Stimulated activated CD4-positive, alpha-beta T cell treated with anti-CD3 and anti-CD28 coated beads, Interleukin-4, amount 100 ng/mL, for 24 hours (primary cell): Measurements from ENCODE around the gene PKDCC.

Source experiments
- DNase-seq: peaks from one replicate; pipeline ENCODE4 v3.0.0-alpha.2; 2020

Gene PKDCC

GRCh38 chr2:42050010-42050702 is 2.3 kb downstream of the PKDCC start:
- no peak for DNase-seq

- DNase-seq, result no peak
Measured at GRCh38 chr2:42050703-42051542, 3.1 kb downstream of the PKDCC start.

GRCh38 chr2:42051543-42052235 is 3.9 kb downstream of the PKDCC start:
- DNase-seq, result no peak

GRCh38 chr2:42052702-42053481 is 5.1 kb downstream of the PKDCC start:
- no peak for DNase-seq

- no peak for DNase-seq
Measured at GRCh38 chr2:42053482-42053790, 5.6 kb downstream of the PKDCC start.

- DNase-seq, result no peak
Measured at GRCh38 chr2:42053791-42054701, 6.2 kb downstream of the PKDCC start.

GRCh38 chr2:42054714-42055430 is 7.1 kb downstream of the PKDCC start:
- DNase-seq, result no peak

- no peak for DNase-seq
Measured at GRCh38 chr2:42055573-42056514, 8.0 kb downstream of the PKDCC start.

GRCh38 chr2:42057159-42057901 is 9.5 kb downstream of the PKDCC start:
- no peak for DNase-seq

- DNase-seq, result no peak
Measured at GRCh38 chr2:42057902-42058450, 10.2 kb downstream of the PKDCC start.

- DNase-seq, result no peak
Measured at GRCh38 chr2:42059261-42059898, 11.6 kb downstream of the PKDCC start.

GRCh38 chr2:42060028-42060427 is 12.2 kb downstream of the PKDCC start:
- DNase-seq, result no peak

- DNase-seq, result no peak
Measured at GRCh38 chr2:42060718-42061619, 13.1 kb downstream of the PKDCC start.

GRCh38 chr2:42061839-42062238 is 14.0 kb downstream of the PKDCC start:
- DNase-seq, result no peak

- DNase-seq, result no peak
Measured at GRCh38 chr2:42063431-42064171, 15.8 kb downstream of the PKDCC start.

GRCh38 chr2:42064417-42064942 is 16.7 kb downstream of the PKDCC start:
- DNase-seq, result no peak
